ENCODE results near the gene RETSAT.

The RETSAT gene

GRCh38 chr2:85342156-85342555, 12.2 kb downstream of the RETSAT start:
- TF ChIP-seq EZH2phosphoT487 (IDR thresholded peaks at IDR 0.05; ENCODE audit: borderline replicate concordance, low read length) (no peak), CTCF (IDR thresholded peaks at IDR 0.05; ENCODE audit: low read depth, low read length, poor library complexity, severe bottlenecking) (no peak)
- H3K79me2 ChIP-seq (ENCODE audit: control insufficient read depth, low read length), result no peaks in the 10 kb centered on the region
- H3K4me2 ChIP-seq (ENCODE audit: low read length), result no peak overlapping the region
- no peaks in the 10 kb centered on the region for H3K9me3 ChIP-seq (ENCODE audit: control insufficient read depth, insufficient read depth, low read length)
- H3K36me3 ChIP-seq (ENCODE audit: control insufficient read depth, low read length), result no peaks in the 10 kb centered on the region; the same call in 1 of the 2 replicates
- no peaks in the 10 kb centered on the region for H3F3A ChIP-seq (ENCODE audit: control insufficient read depth, insufficient read depth)
- no peaks in the 10 kb centered on the region for H4K20me1 ChIP-seq (ENCODE audit: control insufficient read depth, insufficient read depth, low read depth, low read length)
- H3K4me3 ChIP-seq (ENCODE audit: low read length), result no peak overlapping the region
- H3K27me3 ChIP-seq (ENCODE audit: control insufficient read depth, low read length), result peaks cover 12% of the 10 kb centered on the region; the same call in 1 of the 2 replicates
- no peaks in the 10 kb centered on the region for H3K4me1 ChIP-seq (ENCODE audit: control insufficient read depth, low read length)
- H3K9me2 ChIP-seq (replicated peaks; ENCODE audit: control insufficient read depth, low read length), result no peaks in the 10 kb centered on the region
- H3K27ac ChIP-seq (ENCODE audit: low read depth, low read length), result no peak overlapping the region

- no peak overlapping the region for H3K27ac ChIP-seq (ENCODE audit: low read depth, low read length)
- no peak for TF ChIP-seq EZH2phosphoT487 (IDR thresholded peaks at IDR 0.05; ENCODE audit: borderline replicate concordance, low read length)
- no peak for TF ChIP-seq CTCF (IDR thresholded peaks at IDR 0.05; ENCODE audit: low read depth, low read length, poor library complexity, severe bottlenecking)
Observed at GRCh38 chr2:85341269-85342029, 12.9 kb downstream of the RETSAT start.

GRCh38 chr2:85340034-85340892, 14.1 kb downstream of the RETSAT start:
- Histone ChIP-seq H3K9me3 (ENCODE audit: control insufficient read depth, insufficient read depth, low read length) (no peaks in the 10 kb centered on the region), H3K27me3 (ENCODE audit: control insufficient read depth, low read length) (peaks cover 12% of the 10 kb centered on the region; the same call in 1 of the 2 replicates), H3F3A (ENCODE audit: control insufficient read depth, insufficient read depth) (no peaks in the 10 kb centered on the region), H3K4me1 (ENCODE audit: control insufficient read depth, low read length) (no peaks in the 10 kb centered on the region), H3K4me3 (ENCODE audit: low read length) (no peak overlapping the region), H4K20me1 (ENCODE audit: control insufficient read depth, insufficient read depth, low read depth, low read length) (no peaks in the 10 kb centered on the region), H3K9me2 (replicated peaks; ENCODE audit: control insufficient read depth, low read length) (no peaks in the 10 kb centered on the region), H3K4me2 (ENCODE audit: low read length) (no peak overlapping the region), H3K27ac (ENCODE audit: low read depth, low read length) (no peak overlapping the region), H3K36me3 (ENCODE audit: control insufficient read depth, low read length) (no peaks in the 10 kb centered on the region; the same call in 1 of the 2 replicates), H3K79me2 (ENCODE audit: control insufficient read depth, low read length) (no peaks in the 10 kb centered on the region)
- TF ChIP-seq EZH2phosphoT487 (IDR thresholded peaks at IDR 0.05; ENCODE audit: borderline replicate concordance, low read length) (no peak), CTCF (IDR thresholded peaks at IDR 0.05; ENCODE audit: low read depth, low read length, poor library complexity, severe bottlenecking) (no peak)

More at GRCh38 chr2:85341269-85342029, 12.9 kb downstream of the RETSAT start:
- H3K79me2 ChIP-seq (ENCODE audit: control insufficient read depth, low read length), result no peaks in the 10 kb centered on the region
- H3K9me3 ChIP-seq (ENCODE audit: control insufficient read depth, insufficient read depth, low read length), result no peaks in the 10 kb centered on the region
- no peaks in the 10 kb centered on the region for H3K4me1 ChIP-seq (ENCODE audit: control insufficient read depth, low read length)
- no peak overlapping the region for H3K4me3 ChIP-seq (ENCODE audit: low read length)
- no peaks in the 10 kb centered on the region for H3F3A ChIP-seq (ENCODE audit: control insufficient read depth, insufficient read depth)
- no peaks in the 10 kb centered on the region for H4K20me1 ChIP-seq (ENCODE audit: control insufficient read depth, insufficient read depth, low read depth, low read length)
- H3K27me3 ChIP-seq (ENCODE audit: control insufficient read depth, low read length), result peaks cover 12% of the 10 kb centered on the region; the same call in 1 of the 2 replicates
- H3K4me2 ChIP-seq (ENCODE audit: low read length), result no peak overlapping the region
- no peaks in the 10 kb centered on the region; the same call in 1 of the 2 replicates for H3K36me3 ChIP-seq (ENCODE audit: control insufficient read depth, low read length)
- no peaks in the 10 kb centered on the region for H3K9me2 ChIP-seq (replicated peaks; ENCODE audit: control insufficient read depth, low read length)
